H1 (cell line): ENCODE results near the gene TAOK2. TPM values are rescaled to one million over a fixed set of nuclear protein-coding genes. Genes with fewer than 3 reads are reported as not detected.

Experiments
- CTCF ChIA-PET: fragments of 300-600 bp; sonication (Branson Sonifier 250); formaldehyde crosslinking; loops from one replicate; lab custom pipeline; 2021; ENCODE audit not compliant: partially characterized antibody; lab: Charles Lee
- POLR2A ChIA-PET: fragments of 300-600 bp; sonication (Branson Sonifier 250); formaldehyde crosslinking; loops from one replicate; lab custom pipeline; 2021; ENCODE audit warnings: inconsistent platforms; ENCODE audit not compliant: partially characterized antibody; lab: Charles Lee
- DNase-seq, 2 experiments: peaks; one replicate each; pipeline versions ENCODE4 v3.0.0 to v3.0.0-alpha.2; 2010 to 2022; ENCODE audit warnings: low spot score in 2 of 2, low read depth in 1 of 2, mixed read lengths in 1 of 2
- FAIRE-seq: peaks from 2 replicates; lab custom pipeline; 2011; peaks lifted over from hg19 to GRCh38; lab: Jason Lieb, UNC
- H2AFZ ChIP-seq: 2 replicates; pipeline ENCODE4 v1.8.1; 2012; ENCODE audit warnings: low read length, inconsistent platforms
- H2AK5ac ChIP-seq: 2 replicates; pipeline ENCODE4 v1.6.1; 2013; ENCODE audit warnings: low read depth, low read length
- H2BK120ac ChIP-seq: replicated peaks from 2 replicates; pipeline ENCODE3; 2013; ENCODE audit warnings: low read depth, low read length, inconsistent platforms
- H2BK12ac ChIP-seq: 2 replicates; pipeline ENCODE4 v1.6.1; 2013; ENCODE audit warnings: low read depth, low read length
- H2BK15ac ChIP-seq: 2 replicates; pipeline ENCODE4 v1.6.1; 2013; ENCODE audit warnings: low read length
- H2BK20ac ChIP-seq: 2 replicates; pipeline ENCODE4 v1.6.1; 2013; ENCODE audit warnings: low read length
- H2BK5ac ChIP-seq: 2 replicates; pipeline ENCODE4 v1.6.1; 2013; ENCODE audit warnings: low read depth, low read length
- H3K14ac ChIP-seq: 2 replicates; pipeline ENCODE4 v1.6.1; 2013; ENCODE audit warnings: inconsistent platforms; ENCODE audit not compliant: insufficient read length
- H3K18ac ChIP-seq: 2 replicates; pipeline ENCODE4 v1.6.1; 2013; ENCODE audit warnings: low read length; ENCODE audit errors: extremely low read depth
- H3K23ac ChIP-seq: 2 replicates; pipeline ENCODE4 v1.6.1; 2013; ENCODE audit warnings: inconsistent platforms; ENCODE audit not compliant: insufficient read length
- H3K23me2 ChIP-seq: 2 replicates; pipeline ENCODE4 v1.6.1; 2013; ENCODE audit warnings: low read depth, low read length
- H3K27ac ChIP-seq: 2 replicates; pipeline ENCODE4 v1.6.1; 2011; ENCODE audit warnings: low read depth, low read length, inconsistent platforms
- H3K27me3 ChIP-seq, 4 experiments: replicated peaks in 1 of 4; 1 replicate in 1 of 4; 2 replicates in 3 of 4; pipeline versions ENCODE4 v1.6.1 to v1.8.1; 2011 to 2013; ENCODE audit warnings: low read length in 3 of 4, mild to moderate bottlenecking in 3 of 4, inconsistent platforms in 2 of 4, mixed read lengths in 2 of 4, moderate library complexity in 1 of 4; ENCODE audit not compliant: control insufficient read depth in 3 of 4, insufficient read depth in 3 of 4; ENCODE audit errors: extremely low read depth in 1 of 4
- H3K36me3 ChIP-seq, 4 experiments: 2 replicates each; pipeline versions ENCODE4 v1.6.1 to v1.8.1; 2011 to 2013; ENCODE audit warnings: mild to moderate bottlenecking in 4 of 4, low read length in 3 of 4, moderate library complexity in 2 of 4, control low read depth in 1 of 4, inconsistent platforms in 1 of 4; ENCODE audit not compliant: insufficient read depth in 4 of 4, control insufficient read depth in 2 of 4
- H3K4ac ChIP-seq: replicated peaks from 2 replicates; pipeline ENCODE3; 2013; ENCODE audit warnings: low read length, low read depth, mixed read lengths, inconsistent platforms; ENCODE audit not compliant: insufficient read length
- H3K4me1 ChIP-seq, 4 experiments: replicated peaks in 1 of 4; 1 replicate in 1 of 4; 2 replicates in 3 of 4; pipeline versions ENCODE4 v1.6.1 to v1.8.1; 2011 to 2013; ENCODE audit warnings: low read length in 3 of 4, inconsistent platforms in 2 of 4, mixed read lengths in 1 of 4; ENCODE audit not compliant: insufficient read depth in 4 of 4, control insufficient read depth in 3 of 4
- H3K4me2 ChIP-seq, 2 experiments: 2 replicates each; pipeline versions ENCODE4 v1.6.1 to v1.8.1; 2011 to 2013; ENCODE audit warnings: low read depth in 2 of 2, low read length in 2 of 2, control low read depth in 1 of 2, inconsistent platforms in 1 of 2, mild to moderate bottlenecking in 1 of 2; ENCODE audit not compliant: insufficient read depth in 1 of 2
- H3K4me3 ChIP-seq, 4 experiments: fragments of 200-600, 300-600 bp in 1 of 4; sonication (generic), shearing (Covaris generic), sonication (Bioruptor Twin) in 1 of 4; 2 replicates each; pipeline versions ENCODE4 v1.5.1 to v1.8.1; 2011 to 2016; ENCODE audit warnings: low read length in 4 of 4, low read depth in 3 of 4, control low read depth in 2 of 4, inconsistent platforms in 2 of 4, mild to moderate bottlenecking in 2 of 4, mixed read lengths in 1 of 4, moderate library complexity in 1 of 4; ENCODE audit not compliant: insufficient read depth in 2 of 4; ENCODE audit errors: extremely low read depth in 1 of 4
- H3K56ac ChIP-seq: replicated peaks from 2 replicates; pipeline ENCODE3; 2013; ENCODE audit warnings: low read depth, mild to moderate bottlenecking, mixed read lengths, low read length, inconsistent platforms; ENCODE audit not compliant: insufficient read length
- H3K79me1 ChIP-seq: 2 replicates; pipeline ENCODE4 v1.6.1; 2013; ENCODE audit warnings: low read depth, low read length, control low read depth
- H3K79me2 ChIP-seq, 2 experiments: 2 replicates each; pipeline versions ENCODE4 v1.6.1 to v1.8.1; 2012 to 2013; ENCODE audit warnings: low read length in 2 of 2, mild to moderate bottlenecking in 2 of 2, inconsistent platforms in 1 of 2; ENCODE audit not compliant: insufficient read depth in 2 of 2, control insufficient read depth in 1 of 2
- H3K9ac ChIP-seq, 4 experiments: replicated peaks in 1 of 4; 1 replicate in 1 of 4; 2 replicates in 3 of 4; pipeline versions ENCODE4 v1.6.1 to v1.8.1; 2011 to 2013; ENCODE audit warnings: low read depth in 3 of 4, low read length in 3 of 4, control low read depth in 2 of 4, mild to moderate bottlenecking in 2 of 4, moderate library complexity in 2 of 4, inconsistent platforms in 1 of 4; ENCODE audit errors: extremely low read depth in 1 of 4
- H3K9me3 ChIP-seq, 2 experiments: 2 replicates each; pipeline versions ENCODE4 v1.6.1 to v1.8.1; 2012 to 2013; ENCODE audit warnings: mild to moderate bottlenecking in 2 of 2, moderate library complexity in 2 of 2, control low read depth in 1 of 2, inconsistent platforms in 1 of 2, low read depth in 1 of 2, low read length in 1 of 2, mixed read lengths in 1 of 2; ENCODE audit not compliant: insufficient read depth in 2 of 2
- H4K20me1 ChIP-seq, 2 experiments: replicated peaks in 1 of 2; 2 replicates each; pipeline versions ENCODE3 to v1.8.1; 2011 to 2013; ENCODE audit warnings: inconsistent platforms in 2 of 2, low read length in 2 of 2, mild to moderate bottlenecking in 1 of 2; ENCODE audit not compliant: insufficient read depth in 2 of 2, control insufficient read depth in 1 of 2
- H4K5ac ChIP-seq: 2 replicates; pipeline ENCODE4 v1.6.1; 2013; ENCODE audit warnings: low read length, low read depth, mixed read lengths, inconsistent platforms; ENCODE audit not compliant: insufficient read length
- H4K8ac ChIP-seq: 2 replicates; pipeline ENCODE4 v1.8.0; 2013; ENCODE audit warnings: mild to moderate bottlenecking, moderate library complexity, low read length, inconsistent platforms; ENCODE audit not compliant: insufficient read depth; ENCODE audit errors: extremely low read depth
- H4K91ac ChIP-seq: replicated peaks from 2 replicates; pipeline ENCODE3; 2013; ENCODE audit warnings: low read length, mixed read lengths, inconsistent platforms; ENCODE audit not compliant: insufficient read length
- ASH2L ChIP-seq: fragments of 200-600, 300-600 bp; sonication (generic); IDR thresholded peaks from one replicate; pipeline ENCODE4 v1.7.1; 2017; ENCODE audit warnings: low read length
- BRCA1 ChIP-seq: IDR thresholded peaks from 2 replicates; pipeline ENCODE4 v1.6.1; 2012; ENCODE audit warnings: low read depth, low read length, improper control_type of control experiment
- CHD1 ChIP-seq: IDR thresholded peaks from 2 replicates; pipeline ENCODE4 v1.6.1; 2012; ENCODE audit warnings: low read depth, low read length, improper control_type of control experiment
- CREB1 ChIP-seq: IDR thresholded peaks from 2 replicates; pipeline ENCODE4 v1.6.1; 2012; ENCODE audit warnings: inconsistent platforms
- JUND ChIP-seq: IDR thresholded peaks from 2 replicates; pipeline ENCODE4 v1.6.1; 2011; ENCODE audit warnings: mild to moderate bottlenecking, improper control_type of control experiment, low read length
- POLR2A ChIP-seq, 2 experiments: IDR thresholded peaks; 1 replicate in 1 of 2; 2 replicates in 1 of 2; pipeline ENCODE4 v1.6.1; 2011; ENCODE audit warnings: low read depth in 2 of 2, low read length in 2 of 2, mild to moderate bottlenecking in 2 of 2; ENCODE audit errors: control extremely low read depth in 1 of 2
- POU5F1 ChIP-seq: IDR thresholded peaks from 2 replicates; pipeline ENCODE4 v1.6.1; 2011; ENCODE audit warnings: low read depth, mild to moderate bottlenecking, low read length, moderate library complexity
- SIN3A ChIP-seq, 2 experiments: IDR thresholded peaks in 1 of 2; conservative IDR thresholded peaks in 1 of 2; 2 replicates each; pipeline ENCODE4 v1.6.1; 2011 to 2012; ENCODE audit warnings: low read length in 2 of 2, improper control_type of control experiment in 1 of 2, low read depth in 1 of 2, mild to moderate bottlenecking in 1 of 2
- TAF1 ChIP-seq: IDR thresholded peaks from 2 replicates; pipeline ENCODE4 v1.6.1; 2011; ENCODE audit warnings: mild to moderate bottlenecking, low read depth, low read length
- TAF7 ChIP-seq: optimal IDR thresholded peaks from 2 replicates; pipeline ENCODE3; 2011; ENCODE audit warnings: low read depth, mild to moderate bottlenecking, inconsistent platforms, low read length, moderate library complexity, borderline replicate concordance
- TEAD4 ChIP-seq: IDR thresholded peaks from 2 replicates; pipeline ENCODE4 v1.6.1; 2012; ENCODE audit warnings: low read depth, low read length, inconsistent platforms, mixed read lengths
- WGBS, 2 experiments: shearing (Covaris generic) in 1 of 2; methylation state at CpG; one replicate each; pipeline versions ENCODE4 v1.1.6 to v1.1.7; 2013 to 2015; ENCODE audit warnings: low lambda C conversion rate in 2 of 2, mixed read lengths in 2 of 2, inconsistent platforms in 1 of 2, low coverage in 1 of 2, missing lambda C conversion rate in 1 of 2; ENCODE audit not compliant: insufficient replicate concordance in 2 of 2, insufficient coverage in 1 of 2, insufficient read length in 1 of 2; ENCODE audit errors: extremely low coverage in 1 of 2, missing lambda C conversion rate in 1 of 2; 5-methylcytosine and 5-hydroxymethylcytosine counted together
- polyA plus RNA-seq, 7 experiments: library from polyadenylated mRNA; depleted of rRNA in 3 of 7; stranded (reverse) in 5 of 7; unstranded in 2 of 7; fragments of >200 nt in 5 of 7; fragments of 200-250 nt in 2 of 7; gene quantifications; 1 replicate in 5 of 7; 2 replicates in 1 of 7; 4 replicates in 1 of 7; pipeline versions ENCODE4 v1.2.1 to v1.2.3, GENCODE V29; 2011 to 2013; ENCODE audit warnings: missing spikeins in 2 of 7, mixed read lengths in 2 of 7
- total RNA-seq: library from RNA; stranded (reverse); fragmentation: NEBNext Ultra II Directional; extraction: Animal tissue kit (Norgen Biotek cat#: 25700); gene quantifications from 2 replicates; pipeline ENCODE4 v1.2.1, GENCODE V29; 2021
- TF ChIP-seq, protein P1 (sequence below): IDR thresholded peaks from 2 replicates; pipeline ENCODE4 v1.6.1; 2011; ENCODE audit warnings: low read length, improper control_type of control experiment
- TF ChIP-seq, protein P2 (sequence below): IDR thresholded peaks from 2 replicates; pipeline ENCODE4 v1.6.1; 2012; ENCODE audit warnings: inconsistent platforms

The TAOK2 gene
- total and polyA plus RNA-seq, 2 of the 8 experiments (the other 6 are each of a cell fraction or from before 2014, with no cell fraction given): 13.5 to 32.6 TPM

DNA sequence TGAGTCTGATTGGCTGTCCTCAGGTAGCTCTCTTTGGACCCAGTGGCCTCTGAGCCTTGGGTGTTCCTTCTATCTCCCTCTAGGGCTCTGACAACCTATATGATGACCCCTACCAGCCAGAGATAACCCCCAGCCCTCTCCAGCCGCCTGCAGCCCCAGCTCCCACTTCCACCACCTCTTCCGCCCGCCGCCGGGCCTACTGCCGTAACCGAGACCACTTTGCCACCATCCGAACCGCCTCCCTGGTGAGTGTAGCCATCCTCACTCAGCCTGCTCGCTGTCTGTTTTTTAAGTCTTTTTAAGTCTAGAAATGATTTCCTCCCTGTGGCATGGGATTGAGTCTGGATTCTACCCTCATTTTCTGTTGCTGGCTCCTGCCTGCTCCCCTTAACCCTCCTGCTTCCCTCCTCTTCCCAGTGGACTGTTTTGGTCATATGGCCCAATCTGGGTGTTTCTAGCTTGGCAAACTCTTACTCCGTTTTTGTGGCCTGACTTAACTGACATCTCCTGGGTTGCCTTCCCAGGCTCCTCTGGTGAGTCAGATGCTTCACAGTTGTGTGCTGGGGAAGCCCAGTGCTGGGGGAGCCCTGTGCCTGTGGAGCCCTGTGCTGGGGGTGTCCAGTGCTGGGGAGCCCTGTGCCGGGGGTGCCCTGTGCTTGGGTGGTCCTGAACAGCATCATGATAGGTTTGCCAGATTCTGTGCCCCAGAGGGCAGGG is 9.9 kb downstream of the TAOK2 start:
- Histone ChIP-seq H4K5ac (no peak overlapping the region), H2BK5ac (no peak overlapping the region), H4K91ac (no peak overlapping the region), H2BK120ac (no peak overlapping the region), H3K36me3 (peaks cover 18 to 84% (median 65%) of the 10 kb centered on the region in 4 experiments), H2AFZ (no peak overlapping the region), H2BK15ac (no peak overlapping the region), H3K23ac (no peak overlapping the region), H3K9me3 (no peaks in the 10 kb centered on the region), H3K9ac (no peak overlapping the region), H3K4ac (no peak overlapping the region), H3K27me3 (no peaks in the 10 kb centered on the region), H3K4me2 (no peak overlapping the region), H3K23me2 (no peaks in the 10 kb centered on the region), H4K8ac (no peak overlapping the region), H3K14ac (no peak overlapping the region), H3K18ac (no peak overlapping the region), H3K79me2 (no peaks in the 10 kb centered on the region), H3K27ac (no peak overlapping the region), H2BK20ac (no peak overlapping the region), H4K20me1 (peaks cover 0 to 2% of the 10 kb centered on the region in 2 experiments), H3K79me1 (peaks cover 4% of the 10 kb centered on the region; the same call in 1 of the 2 replicates), H3K4me3 (no peak overlapping the region), H3K56ac (no peak overlapping the region), H3K4me1 (no peaks in the 10 kb centered on the region), H2AK5ac (no peak overlapping the region), H2BK12ac (no peak overlapping the region)
- ChIA-PET POLR2A (interaction anchor here (1.3 to 2.7 kb wide), 2 partner anchors 10 to 11 kb away, joined by 4 to 8 read pairs; partner anchors contain the start of genes HIRIP3 and TAOK2), CTCF (interaction anchor here (0.9 to 1.8 kb wide), 5 partner anchors 8 to 49 kb away, joined by 3 to 7 read pairs (median 3); no protein-coding TSS in a partner anchor)
- FAIRE-seq (no peak), DNase-seq (no peak)
- 86% methylated on average over 12 of the region's 12 CpGs; no CpG with 5 or more reads in 1 of the 2 experiments for WGBS, 2 experiments
- no peak for TF ChIP-seq TEAD4
- no peak for TF ChIP-seq ASH2L
- TF ChIP-seq, protein P1, sequence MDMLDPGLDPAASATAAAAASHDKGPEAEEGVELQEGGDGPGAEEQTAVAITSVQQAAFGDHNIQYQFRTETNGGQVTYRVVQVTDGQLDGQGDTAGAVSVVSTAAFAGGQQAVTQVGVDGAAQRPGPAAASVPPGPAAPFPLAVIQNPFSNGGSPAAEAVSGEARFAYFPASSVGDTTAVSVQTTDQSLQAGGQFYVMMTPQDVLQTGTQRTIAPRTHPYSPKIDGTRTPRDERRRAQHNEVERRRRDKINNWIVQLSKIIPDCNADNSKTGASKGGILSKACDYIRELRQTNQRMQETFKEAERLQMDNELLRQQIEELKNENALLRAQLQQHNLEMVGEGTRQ: no peak
- no peak for TF ChIP-seq CREB1
- TF ChIP-seq BRCA1: no peak
- no peak for TF ChIP-seq POU5F1
- no peak for TF ChIP-seq JUND
- no peak for TF ChIP-seq SIN3A (conservative IDR thresholded peaks at IDR 0.05 in 1 of 2, IDR thresholded peaks at IDR 0.05 in 1 of 2; ENCODE audit: low read depth in 1 of 2, low read length in 2 of 2)
- TF ChIP-seq, protein P2, sequence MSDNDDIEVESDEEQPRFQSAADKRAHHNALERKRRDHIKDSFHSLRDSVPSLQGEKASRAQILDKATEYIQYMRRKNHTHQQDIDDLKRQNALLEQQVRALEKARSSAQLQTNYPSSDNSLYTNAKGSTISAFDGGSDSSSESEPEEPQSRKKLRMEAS: no peak
- no peak for TF ChIP-seq CHD1
- TF ChIP-seq TAF7: no peak
- TF ChIP-seq TAF1: no peak
- TF ChIP-seq POLR2A (IDR thresholded peaks at IDR 0.05; ENCODE audit: control extremely low read depth in 1 of 2, low read depth in 2 of 2, low read length in 2 of 2): no peak
